NCI-H2227 (cell line): ENCODE measurements around the gene CRYZL1.

Source experiments
- DNase-seq: peaks from one replicate; lab custom pipeline; 2025; ENCODE audit not compliant: unreplicated experiment; lab: John Stamatoyannopoulos, UW

Gene CRYZL1

GRCh38 chr21:33542640-33543504, 98.7 kb downstream of the CRYZL1 start, which contains the start of gene SON:
TSS of gene SON (plus strand) at chr21:33543038. CDS start at chr21:33543093, 55 bp downstream.
- peak; percentile 99 for DNase-seq

DNA sequence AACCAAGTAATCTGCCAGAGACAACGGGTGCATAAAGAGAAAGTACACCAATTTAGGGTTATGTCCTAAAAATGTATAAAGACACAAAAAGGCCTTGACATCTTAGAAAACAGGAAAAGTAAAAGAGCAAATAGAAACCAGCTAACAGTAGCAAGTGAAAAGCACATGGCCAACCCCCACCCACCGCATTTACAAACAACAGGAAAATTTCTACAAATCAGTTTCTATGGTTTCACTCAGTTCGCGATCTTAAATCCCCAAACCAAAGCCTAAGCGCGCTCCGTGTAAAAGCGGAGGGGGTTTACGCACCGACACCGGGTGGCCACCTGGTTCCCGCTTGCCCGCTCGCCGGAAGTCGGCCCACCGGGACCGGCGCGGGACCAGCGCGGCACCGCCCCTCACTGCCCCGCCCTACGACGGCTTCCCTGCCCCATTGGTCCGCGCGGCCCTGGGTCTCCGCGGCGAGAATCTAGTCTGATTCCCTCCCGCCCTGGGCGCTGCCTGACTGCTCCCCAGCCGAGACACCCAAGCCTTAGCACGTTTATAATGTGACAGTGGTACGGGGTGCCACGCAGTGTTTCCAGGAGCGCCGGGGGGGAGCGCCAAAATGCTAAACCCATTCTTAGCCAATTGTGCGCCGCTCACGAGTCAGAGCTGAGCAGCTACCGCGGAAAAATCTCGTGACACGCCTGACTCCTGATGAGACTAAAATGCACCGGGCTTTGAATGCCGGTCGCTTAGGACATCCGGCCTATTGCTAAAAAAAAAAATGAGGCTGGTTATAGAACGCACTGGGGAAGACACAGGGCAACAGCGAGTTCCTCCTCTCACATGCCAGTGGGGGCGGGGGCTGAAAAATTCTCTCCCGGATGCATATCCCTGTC, 99.5 kb downstream of the CRYZL1 start, which contains the start of gene GART:
TSS of gene GART (minus strand) at position 362 of the 884 bp plus-strand sequence. CDS start 2,802 bp downstream, outside the sequence.
- DNase-seq: peak; percentile 91

DNA sequence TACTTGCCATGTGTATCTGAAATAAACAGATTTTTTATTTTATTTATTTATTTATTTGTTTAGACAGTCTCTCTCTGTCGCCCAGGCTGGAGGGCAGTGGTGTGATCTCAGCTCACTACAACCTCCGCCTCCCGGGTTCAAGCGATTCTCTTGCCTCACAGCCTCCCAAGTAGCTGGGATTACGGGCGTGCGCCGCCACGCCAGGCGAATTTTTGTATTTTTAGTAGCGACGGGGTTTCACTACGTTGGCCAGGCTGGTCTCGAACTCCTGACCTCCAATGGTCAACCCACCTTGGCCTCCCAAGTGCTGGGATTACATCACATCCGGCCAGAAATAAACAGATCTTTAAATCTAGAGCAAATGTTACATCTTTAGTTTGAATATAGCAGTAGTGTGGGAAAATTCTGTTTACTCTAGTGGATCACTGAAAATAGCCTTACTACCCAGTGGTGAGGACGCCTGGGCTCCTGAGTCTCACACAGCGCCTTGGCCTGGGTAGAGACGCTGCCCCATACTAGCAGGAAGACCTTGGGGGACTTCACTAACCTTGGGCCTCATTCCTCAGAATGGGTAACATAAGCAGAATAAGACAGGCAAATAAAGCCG, 100.3 kb downstream of the CRYZL1 start:
- DNase-seq: peak; percentile 38

GRCh38 chr21:33540711-33541104, 100.8 kb downstream of the CRYZL1 start:
- no peak for DNase-seq

DNA sequence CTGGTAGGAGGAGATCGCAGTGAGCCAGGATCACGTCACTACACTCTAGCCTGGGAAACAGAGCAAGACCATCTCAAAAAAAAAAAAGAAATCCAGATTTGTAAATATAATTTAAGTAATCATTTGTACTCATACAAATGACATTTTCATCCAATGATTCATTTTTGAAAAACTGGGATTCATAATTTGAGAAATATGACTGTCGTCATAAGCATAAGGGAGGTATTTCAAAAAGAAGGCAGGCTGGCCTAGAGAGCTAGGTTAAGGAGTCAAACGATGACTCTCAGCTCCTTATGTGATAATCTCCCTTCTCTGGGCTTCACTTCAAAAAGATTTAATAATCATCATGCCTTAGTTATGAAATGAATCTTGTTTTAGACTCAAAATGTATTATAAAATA, 101.9 kb downstream of the CRYZL1 start:
- no peak for DNase-seq
